Rectal smooth muscle tissue (tissue), 1 donor: Measurements from ENCODE around the gene SLC37A2.

Experiments used
- H3K27ac ChIP-seq: one replicate; pipeline ENCODE4 v1.7.0; 2013; ENCODE audit warnings: low read depth, low read length, inconsistent platforms
- H3K27me3 ChIP-seq: one replicate; pipeline ENCODE4 v1.7.0; 2013; ENCODE audit warnings: low read length; ENCODE audit not compliant: control insufficient read depth, insufficient read depth
- H3K36me3 ChIP-seq: one replicate; pipeline ENCODE4 v1.7.0; 2013; ENCODE audit warnings: low read length; ENCODE audit not compliant: control insufficient read depth, insufficient read depth
- H3K4me1 ChIP-seq: one replicate; pipeline ENCODE4 v1.7.0; 2013; ENCODE audit warnings: low read length; ENCODE audit not compliant: control insufficient read depth, insufficient read depth
- H3K4me3 ChIP-seq: one replicate; pipeline ENCODE4 v1.7.0; 2013; ENCODE audit warnings: low read length
- H3K9ac ChIP-seq: one replicate; pipeline ENCODE4 v1.7.0; 2013; ENCODE audit warnings: low read length

The SLC37A2 gene

GRCh38 chr11:125079878-125080530 lies 16.9 kb downstream of the SLC37A2 start:
- no peak overlapping the region for H3K27ac ChIP-seq

GRCh38 chr11:125080531-125080911 lies 17.4 kb downstream of the SLC37A2 start:
- Histone ChIP-seq H3K36me3 (no peaks in the 10 kb centered on the region), H3K9ac (no peak overlapping the region), H3K27me3 (no peaks in the 10 kb centered on the region), H3K27ac (no peak overlapping the region), H3K4me3 (no peak overlapping the region), H3K4me1 (no peaks in the 10 kb centered on the region)

More at GRCh38 chr11:125079878-125080530, 16.9 kb downstream of the SLC37A2 start:
- H3K4me3 ChIP-seq, result no peak overlapping the region
- H3K9ac ChIP-seq, result no peak overlapping the region
- H3K36me3 ChIP-seq, result no peaks in the 10 kb centered on the region
- H3K27me3 ChIP-seq, result no peaks in the 10 kb centered on the region
- H3K4me1 ChIP-seq, result no peaks in the 10 kb centered on the region

GRCh38 chr11:125081098-125081798 lies 18.1 kb downstream of the SLC37A2 start:
- no peak overlapping the region for H3K27ac ChIP-seq
- H3K27me3 ChIP-seq, result no peaks in the 10 kb centered on the region
- no peak overlapping the region for H3K9ac ChIP-seq
- H3K4me1 ChIP-seq, result no peaks in the 10 kb centered on the region
- no peak overlapping the region for H3K4me3 ChIP-seq
- H3K36me3 ChIP-seq, result no peaks in the 10 kb centered on the region

DNA sequence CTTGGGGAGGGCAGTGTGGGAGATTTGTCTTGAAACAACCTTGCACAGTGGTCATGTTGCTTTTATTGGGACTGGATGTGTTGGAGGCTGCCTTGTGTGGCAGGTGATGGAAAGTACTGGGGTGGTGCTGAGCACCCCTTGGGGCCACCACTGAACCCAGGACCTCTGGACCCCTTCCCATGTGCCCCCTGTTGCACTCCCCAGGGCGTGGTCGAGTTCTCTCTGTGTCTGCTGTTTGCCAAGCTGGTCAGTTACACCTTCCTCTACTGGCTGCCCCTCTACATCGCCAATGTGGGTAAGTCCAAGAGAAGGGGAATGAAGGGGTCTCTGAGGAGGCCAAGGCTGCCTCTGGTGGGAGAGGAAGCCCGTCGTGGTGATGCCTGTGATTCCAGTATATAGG lies 18.9 kb downstream of the SLC37A2 start:
- no peak overlapping the region for H3K9ac ChIP-seq

GRCh38 chr11:125082611-125083311 lies 19.7 kb downstream of the SLC37A2 start:
- no peak overlapping the region for H3K4me3 ChIP-seq
- H3K27ac ChIP-seq, result no peak overlapping the region
- no peaks in the 10 kb centered on the region for H3K36me3 ChIP-seq
- no peaks in the 10 kb centered on the region for H3K4me1 ChIP-seq
- H3K9ac ChIP-seq, result no peak overlapping the region
- no peaks in the 10 kb centered on the region for H3K27me3 ChIP-seq

More for the DNA sequence above, 18.9 kb downstream of the SLC37A2 start:
- Histone ChIP-seq H3K27ac (no peak overlapping the region), H3K36me3 (no peaks in the 10 kb centered on the region), H3K4me3 (no peak overlapping the region), H3K27me3 (no peaks in the 10 kb centered on the region), H3K4me1 (no peaks in the 10 kb centered on the region)

DNA sequence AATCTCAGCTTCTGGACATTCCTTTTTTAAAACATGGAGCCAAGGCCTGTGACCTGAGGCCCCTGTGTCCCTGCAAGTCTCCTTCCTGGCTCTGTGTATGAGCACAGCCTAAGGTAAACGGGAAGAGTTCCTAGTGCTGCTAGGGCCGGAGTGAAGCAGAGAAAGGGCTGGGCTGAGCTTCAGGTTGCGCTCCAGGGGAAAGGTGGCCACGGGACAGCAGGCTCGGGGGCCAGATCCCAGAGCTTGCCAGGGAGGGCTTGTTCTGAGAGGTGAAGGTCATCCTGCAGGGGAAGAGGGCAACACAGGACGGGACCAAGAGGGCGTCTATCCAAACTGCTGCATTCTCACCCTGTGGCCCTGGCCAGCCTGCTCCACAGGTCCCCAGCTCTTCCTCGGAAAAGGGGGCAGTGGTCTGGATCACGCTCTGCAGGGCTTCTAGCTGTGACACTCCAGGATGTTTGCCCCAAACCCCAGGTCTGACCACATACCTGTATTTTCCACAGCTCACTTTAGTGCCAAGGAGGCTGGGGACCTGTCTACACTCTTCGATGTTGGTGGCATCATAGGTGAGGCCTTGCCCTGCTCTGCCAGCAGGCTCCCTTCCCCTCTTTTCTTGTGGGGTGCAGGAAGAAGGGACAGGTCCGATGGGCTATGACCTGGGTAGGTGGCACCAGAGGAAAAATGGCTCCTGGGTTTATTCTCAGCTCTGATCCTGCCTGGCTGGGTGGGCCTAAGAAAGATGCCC lies 20.4 kb downstream of the SLC37A2 start:
- Histone ChIP-seq H3K4me3 (no peak overlapping the region), H3K27ac (no peak overlapping the region)

GRCh38 chr11:125084057-125084416 lies 20.9 kb downstream of the SLC37A2 start:
- H3K36me3 ChIP-seq, result no peaks in the 10 kb centered on the region
- H3K4me3 ChIP-seq, result no peak overlapping the region
- H3K27me3 ChIP-seq, result no peaks in the 10 kb centered on the region
- no peaks in the 10 kb centered on the region for H3K4me1 ChIP-seq
- no peak overlapping the region for H3K9ac ChIP-seq
- no peak overlapping the region for H3K27ac ChIP-seq

More for the DNA sequence above, 20.4 kb downstream of the SLC37A2 start:
- H3K27me3 ChIP-seq, result no peaks in the 10 kb centered on the region
- H3K9ac ChIP-seq, result no peak overlapping the region
- H3K36me3 ChIP-seq, result no peaks in the 10 kb centered on the region
- H3K4me1 ChIP-seq, result no peaks in the 10 kb centered on the region

DNA sequence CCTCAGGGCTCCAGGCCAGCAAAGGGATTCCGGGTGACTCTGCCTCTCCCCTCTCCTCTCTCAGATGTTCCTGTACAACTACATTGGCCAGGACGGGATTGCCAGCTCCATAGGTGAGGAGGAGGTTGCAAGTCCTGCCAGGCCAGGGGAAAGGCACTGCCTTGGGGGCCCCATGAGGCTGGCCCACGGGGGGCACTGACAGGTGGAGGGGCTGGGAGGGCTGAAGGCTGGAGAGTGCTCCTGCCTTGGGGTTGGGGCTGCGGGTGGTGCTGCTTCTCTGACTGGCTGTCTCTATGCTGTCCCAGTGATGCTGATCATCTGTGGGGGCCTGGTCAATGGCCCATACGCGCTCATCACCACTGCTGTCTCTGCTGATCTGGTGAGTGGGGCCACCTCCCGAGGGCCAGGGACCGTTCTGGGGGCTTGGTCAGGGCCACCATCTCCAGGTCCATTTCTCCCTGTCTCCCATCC lies 21.7 kb downstream of the SLC37A2 start:
- no peaks in the 10 kb centered on the region for H3K27me3 ChIP-seq
- H3K9ac ChIP-seq, result no peak overlapping the region
- H3K27ac ChIP-seq, result no peak overlapping the region
- no peak overlapping the region for H3K4me3 ChIP-seq
- H3K36me3 ChIP-seq, result no peaks in the 10 kb centered on the region
- H3K4me1 ChIP-seq, result no peaks in the 10 kb centered on the region

GRCh38 chr11:125085301-125086081 lies 22.4 kb downstream of the SLC37A2 start:
- no peaks in the 10 kb centered on the region for H3K27me3 ChIP-seq
- no peak overlapping the region for H3K4me3 ChIP-seq
- no peaks in the 10 kb centered on the region for H3K36me3 ChIP-seq
- no peak overlapping the region for H3K27ac ChIP-seq
- no peak overlapping the region for H3K9ac ChIP-seq
- no peaks in the 10 kb centered on the region for H3K4me1 ChIP-seq

DNA sequence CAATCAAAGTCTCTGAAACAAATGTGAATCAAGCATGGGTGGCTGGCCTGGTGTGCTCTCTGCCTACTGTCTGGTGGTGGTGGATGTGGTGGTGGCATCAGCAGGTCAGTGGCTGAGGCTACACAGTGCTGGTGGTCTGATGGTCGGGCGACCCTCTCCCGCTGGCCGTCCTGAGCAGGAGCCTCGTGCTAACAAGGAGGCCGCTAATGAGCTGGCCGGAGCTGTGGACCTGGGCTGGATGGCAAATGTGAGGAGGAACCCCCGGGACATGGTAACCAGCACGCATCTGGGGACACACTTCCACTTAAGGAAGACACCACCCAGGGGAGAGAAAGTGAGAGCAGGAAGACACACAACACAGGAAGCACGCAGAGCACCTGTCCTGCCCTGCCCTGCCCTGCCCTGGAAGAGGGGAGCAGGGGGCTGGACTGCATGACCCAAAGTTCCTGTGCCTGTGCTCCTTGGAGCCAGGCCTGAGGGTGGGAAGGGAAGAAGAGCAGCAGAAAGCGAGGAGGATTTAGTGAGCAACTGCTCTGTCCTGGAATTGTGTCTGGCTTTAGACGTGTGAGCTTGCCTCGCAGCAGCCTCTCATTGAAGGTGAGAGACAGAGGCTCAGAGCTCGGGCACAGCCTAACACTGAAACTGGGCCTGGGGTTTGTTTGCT lies 23.7 kb downstream of the SLC37A2 start:
- H3K4me3 ChIP-seq, result no peak overlapping the region
- H3K9ac ChIP-seq, result no peak overlapping the region
- no peaks in the 10 kb centered on the region for H3K27me3 ChIP-seq
- no peak overlapping the region for H3K27ac ChIP-seq
- H3K36me3 ChIP-seq, result no peaks in the 10 kb centered on the region
- no peaks in the 10 kb centered on the region for H3K4me1 ChIP-seq

DNA sequence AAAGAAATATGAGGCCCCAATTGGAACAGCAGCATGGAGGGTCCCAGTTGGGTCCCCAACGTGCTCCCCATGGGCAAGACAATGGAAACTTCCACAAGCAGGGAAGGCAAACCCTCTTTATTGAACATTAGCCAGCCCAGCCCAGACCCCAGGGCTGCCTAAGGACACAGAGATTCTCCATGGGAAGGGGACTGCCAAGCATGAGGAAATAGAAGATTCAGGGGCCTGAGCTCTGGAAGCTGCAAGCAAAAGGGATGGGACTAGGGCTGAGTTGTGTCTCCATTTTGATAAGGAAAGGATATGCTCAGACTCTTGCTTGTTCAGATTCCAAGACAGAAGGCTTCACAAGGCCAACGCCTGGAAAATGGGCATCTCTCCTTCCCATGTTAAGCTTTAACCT lies 25.0 kb downstream of the SLC37A2 start:
- no peaks in the 10 kb centered on the region for H3K36me3 ChIP-seq
- H3K4me1 ChIP-seq, result no peaks in the 10 kb centered on the region
- no peak overlapping the region for H3K27ac ChIP-seq
- H3K27me3 ChIP-seq, result no peaks in the 10 kb centered on the region
- no peak overlapping the region for H3K4me3 ChIP-seq
- H3K9ac ChIP-seq, result no peak overlapping the region
